Measurements from ENCODE around the gene TANC1.

Gene TANC1

DNA sequence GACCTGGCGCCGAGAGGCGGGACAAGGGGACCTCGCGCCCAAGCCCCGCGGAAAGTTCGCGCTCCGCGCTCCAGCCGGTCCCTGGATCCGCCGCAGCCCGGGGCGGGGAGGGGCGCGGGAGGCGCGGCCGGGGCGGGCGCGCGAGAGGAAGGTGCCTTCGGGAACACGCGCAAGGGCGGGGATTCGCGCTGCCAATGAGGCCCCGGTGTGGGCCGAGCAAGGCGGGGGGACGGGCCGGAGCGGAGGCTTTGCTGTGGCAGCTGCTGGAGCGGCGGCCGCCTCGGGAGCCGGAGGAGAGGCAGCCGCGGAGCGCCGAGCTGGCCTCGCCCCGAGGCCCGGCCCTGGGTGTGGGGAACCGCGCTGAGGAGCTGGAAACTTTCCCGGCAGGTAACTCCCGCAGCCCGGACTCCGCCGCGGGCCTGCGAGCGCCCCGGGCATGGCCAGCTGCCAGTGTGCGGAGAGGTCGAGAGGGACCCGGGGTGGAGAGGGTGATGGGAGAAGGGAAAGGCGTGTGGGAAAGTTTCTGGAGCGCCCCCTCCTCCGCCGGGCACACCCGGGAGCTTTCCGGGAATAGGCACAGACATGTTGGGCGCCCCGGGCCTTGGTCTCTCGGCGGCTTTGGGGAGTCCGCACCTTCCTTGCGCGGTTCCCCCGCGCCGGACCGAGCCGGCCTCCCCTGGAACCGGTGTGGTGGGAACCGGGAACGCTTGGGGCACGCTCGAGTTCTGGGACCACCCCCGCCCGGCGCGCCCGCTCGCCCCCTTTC, at the start of gene TANC1:
Gene TANC1 (plus strand): TSS at position 245 of the 766 bp plus-strand sequence. CDS start 97,271 bp downstream, outside the sequence.
- DNase-seq = peak; percentile 96

DNA sequence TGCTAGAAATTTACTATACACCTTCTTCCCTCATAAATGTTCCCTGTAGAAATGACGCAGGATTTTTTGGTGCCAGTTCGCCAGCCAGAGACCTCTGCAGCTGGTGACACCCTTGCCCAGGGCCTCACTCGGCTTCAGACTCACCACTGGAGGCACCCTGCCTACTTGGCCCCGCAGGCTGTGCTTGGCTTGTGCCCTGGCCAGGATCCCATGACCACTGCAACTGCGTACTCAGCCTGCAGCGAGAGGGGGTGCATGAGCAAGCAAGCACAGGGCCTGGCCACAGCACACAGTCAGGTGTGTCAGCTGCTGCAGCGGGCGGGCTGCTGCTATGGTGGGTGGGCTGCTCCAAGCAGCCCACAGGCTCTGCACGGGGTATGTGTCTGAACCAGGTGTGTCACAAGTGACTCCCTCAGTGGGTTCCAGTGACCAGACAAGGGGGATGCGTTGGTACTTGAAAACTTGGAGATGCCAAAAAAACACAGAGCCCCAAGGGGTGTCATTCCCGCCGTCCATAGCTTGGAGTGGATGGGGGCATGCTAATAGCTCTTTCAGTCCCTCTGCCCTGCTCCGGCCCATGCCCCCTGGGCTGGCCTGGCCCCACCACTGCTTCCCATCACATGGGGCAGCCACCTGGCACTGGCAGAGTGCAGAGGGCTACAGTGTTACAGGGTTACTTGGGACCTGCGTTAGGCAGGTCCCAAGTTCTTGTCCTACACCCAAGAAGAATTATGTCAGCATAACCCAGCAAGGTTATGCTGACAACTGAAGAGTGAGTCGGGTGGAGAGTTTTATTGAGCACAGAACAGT, 46.6 kb upstream of the TANC1 start:
- DNase-seq = no peak

DNA sequence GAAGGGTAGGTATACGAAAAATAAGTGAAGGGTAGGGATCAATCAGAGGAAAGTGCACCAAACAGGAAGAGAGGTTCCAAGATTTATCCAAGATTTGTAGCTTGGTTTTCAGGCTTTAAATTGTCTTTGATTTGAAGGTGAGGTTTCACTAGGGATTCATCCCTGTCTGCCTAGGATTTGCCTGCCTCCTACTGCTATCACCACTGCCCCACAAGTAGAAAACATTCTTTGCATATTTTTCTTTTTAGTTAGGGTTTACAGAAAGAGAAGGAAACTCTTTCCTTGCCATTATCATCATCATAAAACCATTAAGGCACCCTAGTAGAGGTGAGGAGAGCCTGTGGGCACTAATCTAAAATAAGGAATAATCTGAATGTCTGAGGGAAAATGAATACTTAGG, 45.8 kb upstream of the TANC1 start:
- DNase-seq = no peak

DNA sequence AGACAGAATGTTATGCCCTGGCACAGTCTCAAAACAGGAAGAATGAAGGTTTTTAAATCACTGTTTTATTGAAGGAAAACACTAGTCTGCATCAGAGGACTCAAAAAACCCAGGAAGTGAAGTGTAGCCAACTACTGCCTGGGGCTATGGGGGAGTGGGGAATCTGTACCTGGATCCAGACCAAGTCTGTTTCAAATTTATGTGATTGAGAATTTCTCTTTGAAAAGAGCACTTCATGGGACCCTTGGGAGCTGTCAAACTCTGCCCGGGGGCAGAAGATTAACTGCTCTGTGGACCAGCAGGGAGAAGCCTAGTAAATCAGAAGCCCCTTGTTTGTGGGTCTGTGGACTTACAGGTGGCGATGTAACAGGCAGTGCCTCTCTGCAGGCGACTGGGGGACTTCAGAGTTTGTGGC, 45.3 kb upstream of the TANC1 start:
- DNase-seq = no peak

DNA sequence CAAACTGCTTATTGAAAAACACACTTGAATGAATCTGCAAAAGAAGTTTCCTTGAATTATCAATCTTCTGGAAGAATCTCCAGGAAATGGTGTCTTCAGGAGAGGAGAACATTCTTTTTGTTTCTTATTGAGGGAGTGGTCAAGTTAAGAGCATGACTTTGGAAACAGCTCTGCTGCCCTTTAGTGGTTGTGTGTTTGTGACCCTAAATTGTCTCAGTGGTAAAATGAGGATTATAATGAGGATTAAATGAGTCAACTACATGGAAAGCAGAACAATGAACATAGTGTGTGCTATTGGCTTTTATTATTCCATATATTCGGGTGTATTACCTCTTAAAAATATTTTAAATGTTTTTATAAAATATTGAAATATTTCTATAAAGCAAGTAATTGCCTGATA, 44.8 kb upstream of the TANC1 start:
- no peak for DNase-seq

DNA sequence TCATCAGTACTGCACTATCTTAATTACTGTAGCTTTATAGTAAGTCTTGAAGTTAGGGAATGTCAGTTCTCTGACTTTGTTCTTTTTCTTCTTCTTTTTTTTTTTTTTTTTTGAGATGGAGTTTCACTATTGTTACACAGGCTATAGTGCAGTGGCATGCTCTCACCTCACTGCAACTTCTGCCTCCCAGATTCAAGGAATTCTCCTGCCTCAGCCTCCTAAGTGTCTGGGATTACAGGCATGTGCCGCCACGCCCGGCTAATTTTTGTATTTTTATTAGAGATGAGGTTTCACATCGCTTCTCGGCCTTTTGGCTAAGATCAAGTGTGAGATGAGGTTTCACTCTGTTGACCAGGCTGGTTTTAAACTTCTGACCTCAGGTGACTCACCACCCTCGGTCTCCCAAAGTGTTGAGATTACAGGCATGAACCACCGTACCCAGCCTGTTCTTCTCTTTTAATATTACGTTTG, 41.9 kb upstream of the TANC1 start:
- no peak for DNase-seq

DNA sequence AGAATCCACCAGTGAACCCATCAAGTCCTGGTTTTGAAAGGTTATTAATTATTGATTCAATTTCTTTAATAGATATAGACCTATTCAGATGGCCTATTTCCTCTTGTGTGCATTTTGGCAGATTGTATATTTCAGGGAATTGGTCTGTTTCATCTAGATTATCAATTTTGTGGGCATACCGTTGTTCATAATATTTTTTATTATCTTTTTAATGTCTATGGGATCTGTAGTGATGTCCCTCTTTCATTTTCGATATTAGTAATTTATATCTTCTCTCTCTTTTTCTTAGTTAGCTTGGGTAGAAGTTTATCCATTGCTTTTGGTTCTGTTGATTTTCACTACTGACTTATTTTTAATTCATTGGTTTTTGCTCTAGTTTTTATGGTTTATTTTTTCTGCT, 39.9 kb upstream of the TANC1 start:
- no peak for DNase-seq

DNA sequence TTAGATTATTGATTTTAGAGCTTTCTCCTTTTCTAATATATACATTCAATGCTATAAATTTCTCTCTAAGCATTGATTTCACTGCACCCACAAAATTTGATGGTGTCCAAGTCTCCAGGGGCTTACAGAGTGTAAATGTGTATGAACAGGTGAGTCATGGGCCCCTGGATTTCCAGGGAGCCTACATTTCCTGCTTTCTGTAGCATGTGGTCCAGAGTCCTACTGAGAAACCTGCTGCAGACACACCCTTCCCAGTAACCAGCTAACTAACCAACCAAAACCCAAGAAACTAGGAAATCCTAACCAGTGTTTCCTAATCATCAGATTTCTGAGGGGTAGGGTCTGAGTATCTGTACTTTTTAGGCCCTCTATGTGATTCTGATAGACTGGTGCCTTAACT, 39.5 kb upstream of the TANC1 start:
- no peak for DNase-seq

DNA sequence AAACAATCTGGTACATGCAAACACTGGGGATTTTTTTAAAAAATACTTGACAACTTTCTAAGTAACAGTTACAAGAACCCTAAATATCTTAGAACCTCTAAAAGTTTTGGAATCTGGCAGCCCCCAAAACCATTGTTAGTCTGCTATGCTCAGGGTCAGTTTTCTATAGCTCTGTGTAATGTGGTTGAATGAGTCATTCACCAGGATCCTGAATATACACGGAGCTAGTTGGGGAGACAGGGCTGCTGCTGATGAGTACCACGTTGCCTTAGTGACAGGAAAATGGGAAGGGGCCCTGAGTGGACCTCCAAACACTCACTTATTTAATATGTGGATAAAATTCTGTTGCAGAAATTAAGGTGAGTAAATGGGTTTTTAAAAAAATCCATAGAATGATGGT, 36.9 kb upstream of the TANC1 start:
- no peak for DNase-seq

DNA sequence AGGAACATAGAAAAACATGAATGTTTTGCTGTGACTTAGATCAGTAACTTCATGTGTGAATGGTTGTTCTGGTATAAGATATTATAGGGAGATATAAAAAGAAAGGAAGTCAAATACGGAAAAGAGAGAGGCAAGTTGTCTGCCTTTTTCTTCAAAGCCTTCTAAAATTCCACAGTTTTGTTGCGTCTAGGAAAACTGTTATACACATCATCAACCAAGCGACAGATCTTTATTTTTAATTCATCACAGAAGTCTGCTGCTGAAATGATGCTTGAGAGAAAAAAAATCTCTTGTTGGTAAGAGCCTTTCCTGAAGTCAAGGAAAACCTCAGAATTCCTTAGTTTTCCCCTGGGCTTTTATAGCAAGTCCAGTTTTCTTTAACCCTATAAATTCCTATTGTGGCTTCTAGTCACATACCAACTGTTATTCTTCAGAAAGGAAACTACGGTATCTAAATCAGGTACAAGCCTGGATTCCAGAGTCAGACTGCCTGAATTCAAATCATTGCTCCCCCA, 36.3 kb upstream of the TANC1 start:
- no peak for DNase-seq

DNA sequence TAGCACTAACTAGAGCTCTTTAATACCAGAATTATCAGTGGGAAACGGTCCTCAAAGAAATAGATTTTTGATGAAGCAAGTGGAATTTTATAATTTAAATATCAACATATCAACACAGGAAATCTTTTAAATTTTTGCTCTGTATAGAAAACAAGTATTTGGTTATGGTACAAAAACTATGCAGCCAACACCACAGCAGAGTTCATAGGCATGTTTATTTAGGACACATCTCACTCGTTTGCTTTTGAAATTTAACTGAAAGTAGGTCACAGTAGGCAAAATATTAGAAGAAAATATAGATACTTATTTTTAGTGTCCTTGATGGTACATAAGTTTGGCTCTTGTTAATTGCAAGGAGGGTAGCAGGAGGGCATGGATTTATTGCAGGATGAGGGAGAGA, 34.3 kb upstream of the TANC1 start:
- no peak for DNase-seq

DNA sequence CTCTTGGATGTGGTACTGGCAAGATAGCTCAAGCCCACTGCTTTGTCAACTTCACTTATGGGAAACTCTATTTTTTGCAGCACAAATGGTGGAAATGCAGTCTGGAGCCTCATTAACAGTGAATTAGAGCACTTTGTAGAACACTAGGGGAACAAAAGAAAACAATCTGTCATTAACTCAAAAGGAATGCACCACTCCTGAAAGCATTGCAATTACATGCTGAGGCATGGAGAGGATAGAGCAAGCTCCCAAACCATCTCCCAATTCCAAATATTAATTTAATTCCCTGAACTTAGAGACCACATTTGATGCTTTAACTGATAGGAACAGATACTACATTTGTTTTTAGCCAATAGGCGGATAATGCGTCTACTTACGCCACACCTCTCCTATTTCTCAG, 32.8 kb upstream of the TANC1 start:
- no peak for DNase-seq

DNA sequence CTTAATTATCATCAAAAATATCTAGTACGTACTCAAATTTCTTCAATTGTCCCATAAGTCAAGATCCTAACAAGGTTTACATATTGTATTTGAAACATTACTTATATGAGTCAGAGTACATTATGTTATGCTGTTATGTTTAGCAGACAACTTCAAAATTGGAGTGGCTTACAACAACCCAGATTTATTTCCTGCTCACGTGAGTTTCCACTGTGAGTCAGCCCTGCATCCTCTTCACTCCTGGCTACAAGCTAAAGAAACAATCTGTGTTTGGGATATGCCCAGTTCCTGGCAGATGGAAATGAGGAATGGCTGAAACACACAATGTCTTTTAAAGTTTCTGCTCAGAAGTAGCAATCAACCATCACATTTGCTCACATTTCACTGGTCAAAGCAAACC, 31.5 kb upstream of the TANC1 start:
- DNase-seq = no peak

DNA sequence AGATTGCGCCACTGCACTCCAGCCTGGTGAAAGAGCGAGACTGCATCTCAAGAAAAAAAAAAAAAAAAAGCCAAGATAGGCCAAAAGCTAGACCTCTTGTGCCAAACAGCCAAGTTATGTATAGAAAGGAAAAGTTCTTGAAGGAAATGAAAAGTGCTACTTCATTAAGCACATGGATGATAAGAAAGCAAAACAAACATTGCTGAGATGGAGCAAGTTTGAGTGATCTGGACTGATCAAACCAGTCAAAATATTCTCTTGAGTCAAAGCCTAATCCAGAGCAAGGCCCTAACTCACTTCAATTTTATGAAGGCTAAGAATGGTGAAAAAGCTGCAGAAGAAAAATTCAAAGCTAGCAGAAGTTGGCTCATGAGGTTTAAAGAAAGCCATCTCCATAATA, 28.1 kb upstream of the TANC1 start:
- no peak for DNase-seq

DNA sequence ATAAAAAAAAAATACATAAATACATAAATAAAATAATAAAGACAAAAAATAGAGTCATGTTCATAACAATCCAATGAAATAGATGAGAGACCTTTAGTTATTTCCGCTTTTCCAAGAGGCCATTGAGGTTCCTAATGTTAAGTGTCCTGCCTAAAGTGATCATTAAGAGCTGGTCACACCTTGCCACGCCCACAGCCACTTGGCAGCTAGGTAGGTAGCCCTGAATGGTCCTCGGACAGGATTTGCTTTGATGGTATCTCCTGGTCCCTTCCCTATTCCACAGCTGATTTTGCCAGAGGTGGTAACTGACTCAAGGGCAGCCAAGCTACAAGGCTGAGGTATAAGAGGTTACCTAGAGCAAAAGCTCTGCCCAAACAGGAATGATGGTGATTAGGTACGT, 24.5 kb upstream of the TANC1 start:
- DNase-seq = no peak

DNA sequence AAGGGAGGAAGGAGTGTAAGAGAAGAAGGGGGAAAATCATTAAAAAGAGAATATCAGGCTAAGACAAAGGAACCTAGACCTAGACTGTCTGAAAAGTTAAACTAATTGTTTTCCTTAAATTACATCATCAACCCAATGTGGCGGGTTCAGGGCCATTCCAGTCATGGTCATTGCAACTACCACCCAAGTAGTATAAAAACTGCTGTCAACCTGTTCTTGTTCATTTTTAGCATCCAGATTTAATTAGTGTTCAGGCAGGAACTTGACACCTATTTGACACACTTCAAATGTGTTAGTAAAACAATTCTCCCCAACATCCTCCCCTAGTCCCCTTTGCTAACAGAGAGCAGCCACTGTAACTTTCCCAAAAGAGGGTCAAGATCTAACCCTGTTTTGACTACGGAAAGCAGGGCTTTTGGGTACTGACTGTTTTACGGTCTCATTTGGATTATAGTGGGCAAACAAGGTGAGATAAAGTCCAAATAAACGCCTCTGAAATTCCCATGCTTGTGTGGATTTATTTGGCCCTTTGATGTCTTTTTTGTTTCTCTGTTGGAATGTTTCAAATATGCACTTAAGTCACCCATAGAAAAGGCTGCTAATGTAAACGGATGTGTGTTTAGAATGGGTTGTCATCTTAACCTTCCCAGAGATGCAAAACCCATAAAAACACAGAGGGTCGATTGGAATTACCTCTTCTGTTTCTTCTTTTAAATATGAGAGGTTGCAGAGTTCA, 19.3 kb upstream of the TANC1 start:
- no peak for DNase-seq

DNA sequence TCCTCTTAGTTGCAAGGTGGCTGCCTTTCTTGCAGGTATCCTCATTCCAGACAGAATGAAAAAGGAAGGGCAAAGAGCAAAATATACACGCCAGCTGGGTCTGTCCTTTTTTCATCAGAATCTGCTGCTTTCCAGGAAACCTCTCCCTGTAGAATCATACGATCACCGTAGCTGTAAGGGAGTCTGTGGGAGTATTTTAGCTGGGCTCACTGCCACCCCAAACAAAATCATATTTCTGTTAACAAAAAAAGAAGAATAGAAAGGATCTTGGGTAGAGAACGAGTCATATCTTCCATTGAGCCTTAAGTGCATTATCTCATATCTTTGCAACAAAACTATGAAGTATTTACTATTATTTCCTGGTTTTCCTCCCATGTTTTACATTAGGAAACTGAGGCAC, 15.0 kb upstream of the TANC1 start:
- no peak for DNase-seq

DNA sequence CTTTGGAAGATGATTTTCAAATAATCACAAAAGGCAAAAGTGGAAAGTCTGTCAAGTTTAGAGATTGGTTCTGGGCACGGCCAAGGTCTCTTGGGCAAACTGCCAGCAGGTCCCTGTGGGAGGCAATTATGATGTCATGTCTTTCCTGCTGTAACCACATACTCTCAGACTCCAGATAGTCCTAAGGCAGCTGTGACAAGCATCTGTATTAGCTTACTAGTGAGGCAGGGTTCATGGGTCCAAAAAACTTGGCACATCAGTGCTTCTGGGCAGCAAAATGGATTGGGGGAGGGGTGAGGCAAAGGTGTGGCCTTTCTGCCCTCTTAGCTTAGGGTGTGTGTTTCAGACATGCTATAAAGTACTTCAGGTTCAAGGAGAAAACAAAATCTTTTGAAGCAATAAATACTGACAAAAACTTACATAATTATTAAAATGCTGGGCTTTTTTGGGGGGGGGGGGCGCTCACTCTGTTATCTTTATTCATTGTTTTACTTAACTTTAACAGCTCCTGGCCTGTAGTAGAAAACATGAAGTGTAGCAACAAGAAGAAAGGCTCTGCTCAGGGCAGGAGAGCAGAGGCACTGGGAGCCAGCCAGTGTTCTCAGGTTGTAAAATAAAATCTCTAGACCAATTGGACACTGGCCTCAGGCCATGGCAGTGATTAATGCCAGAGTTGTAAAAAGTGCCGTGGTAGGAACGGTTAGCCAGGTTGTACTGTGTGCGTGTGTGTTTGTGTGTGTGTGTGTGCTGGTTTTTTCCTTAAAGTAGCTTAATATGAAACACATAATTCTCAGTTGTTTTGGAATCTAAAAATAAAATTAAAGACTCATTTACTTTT, 14.3 kb upstream of the TANC1 start:
- DNase-seq = peak; percentile 56

DNA sequence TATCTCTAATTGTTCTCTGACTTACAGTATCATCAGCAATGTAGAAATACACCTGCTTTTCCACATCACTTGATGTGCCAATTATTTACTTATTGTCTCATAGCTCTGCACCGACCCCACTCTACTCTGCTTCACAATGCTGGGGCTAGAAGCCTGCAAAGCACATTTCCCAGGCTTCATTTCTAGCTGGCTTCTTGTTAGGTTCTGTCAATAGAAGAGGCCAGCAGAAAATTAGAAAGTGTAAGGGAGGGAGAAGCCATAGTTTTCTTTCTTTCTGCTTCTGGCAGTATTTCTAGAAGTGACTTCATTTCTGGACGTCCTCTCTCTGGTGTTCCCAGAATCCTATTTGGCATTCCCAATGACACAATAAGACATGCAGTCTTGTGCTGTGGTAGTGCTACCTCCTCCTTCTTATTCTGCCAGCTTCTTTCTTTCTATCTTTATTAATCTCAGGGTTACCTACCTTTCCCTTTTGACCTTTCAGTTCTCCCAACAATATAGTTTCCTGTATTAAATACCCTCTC, 12.5 kb upstream of the TANC1 start:
- DNase-seq = no peak

DNA sequence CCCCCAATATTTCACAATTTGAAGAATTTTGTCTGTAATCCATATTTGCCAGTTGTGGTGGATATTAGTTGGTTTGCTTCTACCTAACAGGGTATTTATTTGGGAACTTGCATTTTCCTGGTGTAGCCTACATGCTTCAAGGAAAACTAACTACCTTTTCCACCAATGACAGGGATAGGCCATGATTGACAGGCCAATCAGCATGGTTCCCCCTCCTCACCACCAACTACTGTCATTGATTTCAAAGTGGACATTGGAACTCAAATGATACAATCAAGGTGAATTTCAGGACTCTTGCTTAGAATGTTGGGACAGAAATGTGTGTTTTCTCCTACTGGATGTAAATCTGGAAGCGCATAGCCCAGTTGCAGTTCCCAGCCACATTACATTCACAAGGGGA, 10.1 kb upstream of the TANC1 start:
- no peak for DNase-seq

DNA sequence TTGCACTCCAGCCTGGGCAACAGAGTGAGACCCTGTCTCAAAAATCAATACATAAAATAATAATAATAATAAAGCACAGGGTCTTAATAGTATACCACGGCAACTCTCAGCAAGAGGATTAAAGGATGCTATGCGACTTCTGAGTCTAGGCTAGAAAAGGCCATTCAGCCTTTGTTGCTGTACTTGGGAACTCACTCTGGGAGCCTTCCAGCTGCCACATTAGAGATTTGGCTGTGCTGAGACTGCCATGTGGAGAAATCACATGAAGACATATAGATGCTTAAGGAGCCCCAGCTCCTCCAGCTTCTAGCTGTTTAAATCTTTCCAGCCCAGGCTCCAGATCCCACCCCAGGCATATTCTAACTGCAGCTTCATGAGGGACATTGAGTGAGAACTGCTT, 8.2 kb upstream of the TANC1 start:
- no peak for DNase-seq

DNA sequence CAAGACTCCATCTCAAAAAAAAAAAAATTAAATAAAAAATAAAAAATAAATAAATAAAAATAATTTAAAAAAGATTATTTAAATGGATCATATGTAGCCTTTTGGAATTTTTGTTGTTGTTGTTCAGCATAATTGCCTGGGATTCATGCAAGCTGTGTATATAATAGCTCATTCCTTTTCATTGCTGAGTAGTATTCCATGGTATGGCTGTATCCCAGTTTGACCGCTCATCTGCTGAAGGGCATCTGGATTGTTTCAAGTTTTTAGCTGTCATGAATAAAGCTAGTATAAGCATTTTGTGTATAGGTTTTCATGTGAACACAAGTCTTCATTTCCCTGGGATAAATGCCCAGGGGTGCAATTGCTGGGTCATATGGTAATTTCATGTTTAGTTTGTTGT, 6.4 kb upstream of the TANC1 start:
- DNase-seq = no peak
